Erythroblast (primary cell): ENCODE results near the gene ISX.
"Not testable (repeated sequence)": the region's sequence is repeated elsewhere in the genome, so short reads cannot be mapped to it uniquely, and the experiment has no call there.

ENCODE experiments used
- DNase-seq, 2 experiments: peaks; one replicate each; lab custom pipeline; 2025; lab: John Stamatoyannopoulos, UW
- GATA1 ChIP-seq: IDR thresholded peaks from 2 replicates; pipeline ENCODE4 v1.6.1; 2011; ENCODE audit warnings: low read depth, mild to moderate bottlenecking, control low read depth, low read length, moderate library complexity
- POLR2A ChIP-seq: IDR thresholded peaks from 2 replicates; pipeline ENCODE4 v1.6.1; 2011; ENCODE audit warnings: mild to moderate bottlenecking, low read length

ISX gene

DNA sequence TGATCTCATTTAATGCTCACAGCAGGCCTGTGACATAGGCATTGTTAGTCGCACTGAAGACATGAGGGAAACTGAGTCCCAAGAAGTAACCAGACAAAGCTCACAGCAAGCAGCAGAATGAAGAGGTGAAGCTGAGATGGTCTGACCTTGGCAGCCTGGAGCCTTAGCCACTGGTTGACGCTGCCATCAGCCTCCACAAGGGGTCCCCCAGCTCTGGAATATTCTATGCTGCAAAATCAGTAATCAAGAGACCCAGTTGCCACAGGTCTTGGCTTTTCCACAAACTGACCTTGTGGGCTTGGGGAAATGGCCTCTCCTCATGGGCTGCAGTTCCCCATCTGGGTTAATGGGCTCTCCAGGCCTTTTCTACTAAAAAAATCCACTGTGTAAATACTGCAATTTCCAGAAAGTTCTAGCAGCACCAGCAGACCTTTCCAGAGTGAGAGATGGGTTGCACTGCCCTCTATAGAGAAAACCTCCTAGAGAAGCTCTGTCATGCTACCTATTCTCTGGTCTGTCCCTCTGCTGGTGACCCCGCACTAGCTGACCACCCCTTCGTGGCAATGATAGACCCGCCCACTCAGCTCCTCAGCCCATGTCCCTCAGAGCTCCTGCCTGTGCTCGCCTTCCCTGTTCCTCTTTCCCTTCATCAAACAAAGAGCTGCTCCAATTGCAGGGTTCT, 22.6 kb upstream of the ISX start:
- DNase-seq, result no peak
- no peak for TF ChIP-seq GATA1

GRCh38 chr22:35043934-35044319, 22.0 kb upstream of the ISX start:
- DNase-seq, result no peak
- no peak for TF ChIP-seq GATA1
- TF ChIP-seq POLR2A, result no peak

DNA sequence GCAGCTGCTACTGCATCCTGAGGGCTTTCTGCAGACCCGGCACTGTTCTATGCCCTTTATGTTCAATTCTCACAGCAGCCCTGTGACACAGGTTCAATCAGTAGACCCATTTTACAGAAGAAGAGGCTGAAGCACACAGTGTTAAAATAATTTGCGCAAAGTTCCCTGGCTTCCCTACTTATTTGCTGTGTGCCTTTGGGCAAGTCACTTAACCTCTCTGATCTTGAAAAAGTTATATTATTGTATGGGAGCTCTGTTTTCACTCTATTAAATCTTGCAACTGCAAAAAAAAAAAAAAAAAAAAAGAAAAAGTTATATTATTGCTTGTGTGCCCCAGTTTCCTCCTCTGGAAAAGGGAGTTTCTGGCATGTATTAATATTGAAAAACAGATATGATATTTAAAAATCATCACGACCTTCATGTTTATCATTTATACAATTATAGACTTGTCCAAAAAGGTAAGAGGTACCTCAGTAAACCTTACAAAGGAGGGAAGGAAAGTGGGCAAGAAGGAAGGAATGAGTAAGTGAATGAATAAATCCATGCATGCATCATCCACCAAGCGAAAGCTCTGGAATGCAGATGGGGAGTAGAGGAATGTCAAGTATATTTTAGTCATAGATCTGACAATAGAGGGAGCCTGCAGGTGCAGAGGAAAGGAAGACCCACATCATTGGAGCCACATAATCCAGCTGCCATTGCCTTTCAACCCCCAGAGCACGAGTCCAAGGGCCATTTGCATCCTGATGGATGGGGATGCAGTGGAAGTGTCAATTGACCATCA, 21.2 kb upstream of the ISX start:
- TF ChIP-seq POLR2A (no peak), GATA1 (no peak)
- DNase-seq, result no peak

DNA sequence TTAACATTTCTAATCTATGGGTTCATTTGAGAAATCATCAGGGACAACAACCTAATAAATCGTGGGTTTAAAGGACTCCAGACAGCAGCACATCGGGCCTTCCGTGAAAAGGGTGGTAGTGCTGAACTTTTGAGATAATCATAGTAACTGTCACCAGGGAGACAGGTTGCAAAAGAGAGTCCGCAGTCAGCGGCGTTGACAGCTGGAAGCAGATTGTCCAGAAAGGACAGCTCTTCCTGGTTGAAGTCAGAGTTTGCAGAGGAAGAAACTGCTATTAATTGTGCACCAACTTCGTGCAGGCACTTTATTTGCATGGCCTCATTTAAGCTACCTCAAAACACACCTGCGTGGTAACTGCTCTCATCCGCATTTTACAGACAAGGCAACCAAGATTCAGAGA, 20.5 kb upstream of the ISX start:
- no peak for TF ChIP-seq GATA1
- TF ChIP-seq POLR2A, result no peak
- DNase-seq, result no peak

- TF ChIP-seq POLR2A (no peak), GATA1 (no peak)
- no peak for DNase-seq
Measured at GRCh38 chr22:35046744-35047462, 19.1 kb upstream of the ISX start.

DNA sequence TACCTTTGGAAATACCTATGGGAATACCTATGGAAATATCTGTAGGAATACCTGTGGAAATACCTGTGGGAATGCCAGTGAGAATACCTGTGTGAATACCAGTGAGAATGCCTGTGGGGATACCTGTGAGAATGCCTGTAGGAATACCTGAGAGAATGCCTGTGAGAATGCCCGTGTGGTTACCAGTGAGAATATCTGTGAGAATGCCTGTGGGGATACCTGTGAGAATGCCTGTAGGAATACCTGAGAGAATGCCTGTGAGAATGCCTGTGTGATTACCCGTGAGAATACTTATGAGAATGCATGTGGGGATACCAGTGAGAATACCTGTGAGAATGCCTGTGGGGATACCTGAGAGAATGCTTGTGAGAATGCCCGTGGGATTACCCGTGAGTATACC, 15.9 kb upstream of the ISX start:
- not testable (repeated sequence) for DNase-seq

DNA sequence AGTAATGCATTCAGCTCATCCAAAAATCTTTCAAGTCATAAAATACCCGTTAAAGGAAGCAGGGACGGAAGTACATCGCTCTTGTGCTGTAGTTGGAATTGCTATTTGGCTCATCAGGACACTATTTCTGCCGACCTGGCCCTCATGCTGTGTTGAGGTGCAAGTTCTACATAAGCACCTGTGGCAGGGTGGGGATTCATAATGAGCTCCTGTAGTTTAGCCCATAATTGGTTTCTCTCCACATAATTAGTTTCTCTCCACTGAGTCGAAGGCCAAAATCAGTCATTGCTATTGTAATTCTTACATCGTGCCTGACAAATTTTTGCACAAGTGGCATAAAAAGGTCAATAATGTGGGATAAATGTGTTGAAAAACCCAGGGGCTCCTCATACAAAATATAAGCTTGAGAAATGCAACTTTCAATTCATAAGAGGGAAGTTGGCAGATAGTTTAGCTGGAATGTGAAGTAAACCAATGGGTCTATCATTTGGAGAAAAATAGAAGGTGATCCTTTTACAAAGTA, 14.9 kb upstream of the ISX start:
- no peak for TF ChIP-seq GATA1
- TF ChIP-seq POLR2A, result no peak
- DNase-seq, result no peak

GRCh38 chr22:35051791-35052190, 14.2 kb upstream of the ISX start:
- TF ChIP-seq POLR2A (no peak), GATA1 (no peak)
- no peak for DNase-seq

GRCh38 chr22:35053060-35053835, 12.7 kb upstream of the ISX start:
- no peak for DNase-seq
- TF ChIP-seq GATA1 (no peak), POLR2A (no peak)

DNA sequence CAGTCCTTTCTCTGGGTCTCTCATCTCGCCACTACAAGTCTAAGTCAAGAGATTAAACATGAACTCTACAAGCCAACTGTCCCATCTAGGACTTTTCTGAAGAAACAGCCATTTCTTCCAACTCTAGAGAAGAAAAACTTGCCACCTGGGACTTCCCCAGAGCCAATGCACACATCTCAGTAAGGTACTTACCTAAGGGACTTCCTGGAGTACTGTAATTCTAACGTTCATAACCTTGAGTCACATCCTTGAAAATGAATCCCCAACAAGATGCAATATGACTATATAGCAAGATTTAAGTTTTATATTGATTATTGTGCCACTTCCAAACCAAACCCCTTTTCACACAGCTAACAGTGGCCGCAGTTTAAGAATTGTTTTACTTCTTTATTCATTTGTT, 11.9 kb upstream of the ISX start:
- DNase-seq, result no peak

GRCh38 chr22:35056486-35056885, 9.5 kb upstream of the ISX start:
- TF ChIP-seq POLR2A, result no peak
- TF ChIP-seq GATA1, result no peak
- DNase-seq, result no peak

More for the DNA sequence above, 11.9 kb upstream of the ISX start:
- no peak for TF ChIP-seq POLR2A
- no peak for TF ChIP-seq GATA1

- no peak for TF ChIP-seq POLR2A
- TF ChIP-seq GATA1, result no peak
- no peak for DNase-seq
Measured at GRCh38 chr22:35057155-35057554, 8.8 kb upstream of the ISX start.

GRCh38 chr22:35059632-35060031, 6.3 kb upstream of the ISX start:
- TF ChIP-seq GATA1, result no peak
- TF ChIP-seq POLR2A, result no peak
- DNase-seq, result no peak

GRCh38 chr22:35064664-35065063, 1.3 kb upstream of the ISX start:
- DNase-seq, result no peak
- TF ChIP-seq POLR2A, result no peak
- no peak for TF ChIP-seq GATA1

DNA sequence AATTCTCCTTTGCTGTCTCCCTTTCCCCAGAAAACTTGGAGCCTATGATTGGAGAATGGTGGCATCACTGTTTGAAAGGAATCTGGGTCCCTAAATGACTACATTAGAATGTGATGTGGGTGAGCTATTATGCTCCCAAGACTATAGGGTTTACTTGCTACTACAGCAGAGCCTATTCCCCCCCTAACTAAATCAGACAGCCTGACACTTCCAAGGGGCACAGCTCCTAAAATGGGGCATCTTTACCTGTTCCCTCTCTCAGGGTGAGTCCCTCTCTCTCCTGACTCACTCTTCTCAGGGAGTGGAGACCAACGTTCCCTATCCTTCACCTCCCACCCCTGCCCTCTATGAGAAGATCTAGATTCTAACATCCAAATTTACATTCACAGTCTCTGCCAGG, 775 bp upstream of the ISX start:
- no peak for TF ChIP-seq GATA1
- no peak for DNase-seq
